Stimulated activated CD4-positive, alpha-beta T cell treated with anti-CD3 and anti-CD28 coated beads, Interleukin-2, amount 100 ng/mL, for 4 hours (primary cell): Measurements from ENCODE around the gene SPTSSA.
"Not testable (repeated sequence)": the region's sequence is repeated elsewhere in the genome, so short reads cannot be mapped to it uniquely, and the experiment has no call there.

Experiments used
- DNase-seq: peaks from one replicate; pipeline ENCODE4 v3.0.0-alpha.2; 2020; ENCODE audit warnings: low read depth

The SPTSSA gene

DNA sequence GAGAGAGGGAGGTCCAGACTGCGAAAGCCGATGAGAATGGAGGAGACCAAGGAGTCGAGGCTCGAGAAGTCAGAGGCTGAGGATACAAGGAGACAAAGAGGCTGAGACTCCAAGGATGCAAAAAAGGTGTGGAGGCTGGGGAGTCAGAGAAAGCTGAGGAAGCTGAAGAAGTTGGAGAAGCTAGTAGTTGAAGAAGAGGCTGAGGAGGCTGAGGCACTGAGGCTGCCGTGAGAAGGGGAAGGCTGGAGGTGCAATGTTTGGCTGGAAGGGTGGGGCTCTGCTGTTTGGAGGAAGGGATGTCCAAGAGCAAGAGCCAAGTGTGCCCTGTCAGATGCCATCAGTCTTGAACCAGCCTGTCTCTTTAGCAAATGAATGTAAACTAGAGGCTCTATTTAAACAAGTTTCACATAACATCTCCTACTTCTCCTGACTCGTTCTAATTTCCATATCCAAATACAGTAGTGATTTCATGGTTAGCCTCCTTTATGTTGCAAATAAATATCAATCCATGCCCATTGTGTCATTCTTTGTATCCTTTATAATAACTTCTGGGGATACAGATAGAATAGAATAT lies 10.8 kb upstream of the SPTSSA start:
- DNase-seq = no peak

GRCh38 chr14:34470319-34470718 lies 8.3 kb upstream of the SPTSSA start:
- no peak for DNase-seq

- no peak for DNase-seq
Measured at GRCh38 chr14:34466691-34467090, 4.7 kb upstream of the SPTSSA start.

DNA sequence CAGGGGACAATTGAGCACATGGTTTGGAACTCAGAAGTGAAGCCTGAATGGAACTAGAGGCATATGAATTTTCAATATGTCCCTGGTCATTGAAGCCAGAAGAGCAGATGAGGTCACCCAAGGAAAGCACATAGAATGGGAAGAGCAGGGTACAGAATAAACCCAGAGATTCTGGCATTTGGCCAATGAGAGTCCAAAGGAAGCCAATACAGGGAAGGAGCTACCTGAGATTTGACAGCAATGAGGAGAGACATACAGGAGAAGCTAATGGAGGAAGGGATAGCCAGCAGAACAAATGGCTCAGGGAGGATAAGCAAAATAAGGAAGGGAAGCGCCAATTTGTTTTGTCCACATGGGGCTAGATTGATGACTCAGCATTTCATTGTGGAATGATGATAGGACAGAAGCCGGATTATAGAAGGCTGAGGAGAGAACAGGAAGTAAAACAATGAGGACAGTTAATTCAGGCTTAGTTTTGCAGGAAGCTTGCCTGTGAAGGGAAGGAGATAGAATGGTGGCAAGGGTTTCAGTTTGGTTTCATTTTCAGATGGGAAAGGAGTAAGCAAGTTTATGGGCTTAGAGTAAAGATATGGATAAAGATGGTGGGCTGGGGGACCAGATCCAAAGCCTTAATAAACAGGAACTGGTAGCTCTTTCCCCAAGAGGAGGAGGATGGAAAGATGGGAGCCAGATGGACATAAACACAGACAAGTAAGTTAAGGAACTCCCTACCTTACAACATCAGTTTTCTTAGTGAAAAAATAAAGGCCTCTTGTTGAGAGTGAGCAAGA lies 3.2 kb upstream of the SPTSSA start:
- no peak for DNase-seq

- DNase-seq = no peak
Measured at GRCh38 chr14:34463598-34463961, 1.5 kb upstream of the SPTSSA start.

GRCh38 chr14:34461334-34462131 lies 507 bp downstream of the SPTSSA start:
- DNase-seq = no peak

DNA sequence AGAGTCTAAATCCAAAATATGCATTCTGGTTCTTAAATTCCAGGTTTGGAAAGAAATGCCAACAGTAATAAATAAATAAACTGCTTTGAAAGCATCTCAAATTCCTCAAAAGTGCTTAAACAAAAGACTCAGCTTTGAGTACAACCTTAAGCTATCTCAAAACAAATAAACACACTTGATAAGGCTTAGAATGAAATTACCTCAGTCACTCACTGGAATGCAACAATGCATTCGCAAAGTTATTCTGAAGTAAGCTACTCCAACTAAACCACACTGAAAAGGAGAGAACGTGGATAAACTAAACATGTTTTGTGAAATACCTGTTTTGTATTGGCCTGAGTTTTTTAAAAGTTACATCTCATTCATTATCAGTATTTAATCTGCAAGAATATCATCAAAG lies 1.2 kb downstream of the SPTSSA start:
- no peak for DNase-seq

DNA sequence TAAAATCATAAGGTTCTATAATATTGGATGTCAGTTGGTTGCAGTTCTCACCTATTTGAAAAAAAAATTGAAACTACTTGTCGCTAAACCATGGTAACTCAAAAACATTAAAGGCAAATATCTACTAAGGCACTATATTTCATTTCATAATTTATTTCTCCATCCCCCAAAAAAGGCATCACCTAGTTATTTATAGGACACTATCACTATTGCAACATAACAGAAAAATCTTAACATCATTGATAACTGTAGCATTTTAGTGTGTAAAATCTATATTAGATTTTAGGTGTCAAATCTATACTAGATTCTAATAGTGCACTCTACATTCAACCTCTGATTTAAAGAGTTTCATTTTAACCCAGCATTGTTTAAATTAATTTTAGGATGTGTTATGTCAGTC lies 1.7 kb downstream of the SPTSSA start:
- DNase-seq = no peak

DNA sequence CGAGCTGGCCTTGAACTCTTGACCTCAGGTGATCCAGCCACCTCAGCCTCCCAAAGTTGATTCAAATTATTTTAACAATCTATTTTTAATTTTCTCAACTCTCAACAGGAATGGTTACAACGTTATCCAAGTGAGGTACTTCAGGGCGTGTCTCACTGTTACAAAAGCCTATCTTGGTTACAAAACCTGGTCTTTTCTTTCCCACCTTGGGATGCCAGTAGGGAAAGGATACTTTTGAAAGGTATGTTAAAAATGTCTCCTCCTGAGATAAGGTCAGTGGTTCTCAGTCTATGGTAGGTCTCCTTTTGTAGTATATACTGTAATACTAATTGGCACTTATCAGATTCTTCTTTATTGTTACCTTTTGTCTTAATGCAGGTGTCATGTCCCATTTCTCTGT lies 4.9 kb downstream of the SPTSSA start:
- no peak for DNase-seq

GRCh38 chr14:34453226-34453625 lies 8.8 kb downstream of the SPTSSA start:
- no peak for DNase-seq

GRCh38 chr14:34452258-34452822 lies 9.7 kb downstream of the SPTSSA start:
- no peak for DNase-seq

- no peak for DNase-seq
Measured at GRCh38 chr14:34450958-34451357, 11.1 kb downstream of the SPTSSA start.

DNA sequence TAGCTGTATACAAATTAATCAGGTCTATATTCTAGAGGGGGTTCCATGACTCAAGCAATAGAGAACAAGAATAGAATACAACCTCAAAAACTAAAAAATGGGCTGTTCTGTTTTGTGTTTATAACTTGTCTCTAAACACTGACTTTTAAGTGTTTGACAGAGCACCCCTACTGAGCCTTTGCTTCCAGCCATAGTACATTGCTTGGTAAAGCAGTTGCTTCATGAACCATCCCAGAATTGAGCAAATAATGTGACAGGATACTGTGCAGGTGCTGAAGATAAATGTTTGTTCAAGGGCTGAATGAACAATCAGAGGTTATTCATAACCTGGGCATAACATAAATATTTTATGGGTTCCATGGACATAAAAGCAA lies 11.5 kb downstream of the SPTSSA start:
- no peak for DNase-seq

- no peak for DNase-seq
Measured at GRCh38 chr14:34449819-34450541, 12.1 kb downstream of the SPTSSA start.

DNA sequence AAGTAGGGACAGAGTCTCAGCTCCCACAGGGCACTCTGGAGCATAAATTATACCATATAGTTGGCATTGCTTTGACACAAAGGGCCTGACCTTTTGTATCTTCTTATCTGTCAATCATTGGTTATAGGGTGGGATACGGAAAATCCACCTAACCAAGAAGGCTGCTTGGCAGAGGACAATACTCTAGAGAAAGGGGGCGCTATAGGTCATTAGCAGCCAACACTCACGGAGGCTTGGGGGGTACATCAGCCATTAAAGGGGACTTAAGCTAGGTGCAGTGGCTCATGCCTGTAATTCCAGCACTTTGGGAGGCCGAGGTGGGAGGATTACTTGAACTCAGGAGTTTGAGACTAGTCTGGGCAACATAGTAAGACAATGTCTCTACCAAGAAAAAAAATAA lies 22.9 kb downstream of the SPTSSA start:
- no peak for DNase-seq

GRCh38 chr14:34438438-34438837 lies 23.6 kb downstream of the SPTSSA start:
- DNase-seq = no peak

DNA sequence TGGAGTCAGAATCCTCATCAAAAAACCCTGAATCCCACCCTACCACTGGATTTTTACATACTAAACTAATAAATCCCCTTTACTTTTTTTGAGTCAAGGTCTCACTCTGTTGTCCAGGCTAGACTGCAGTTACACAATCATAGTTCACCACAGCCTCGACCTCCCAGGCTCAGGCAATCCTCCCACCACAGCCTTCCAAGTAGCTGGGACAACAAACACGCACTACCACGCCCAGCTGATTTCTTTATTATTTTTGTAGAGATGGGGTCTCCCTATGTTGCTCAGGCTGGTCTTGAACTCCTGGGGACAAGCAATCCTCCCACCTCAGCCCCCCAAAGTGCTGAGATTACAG lies 24.3 kb downstream of the SPTSSA start:
- no peak for DNase-seq

DNA sequence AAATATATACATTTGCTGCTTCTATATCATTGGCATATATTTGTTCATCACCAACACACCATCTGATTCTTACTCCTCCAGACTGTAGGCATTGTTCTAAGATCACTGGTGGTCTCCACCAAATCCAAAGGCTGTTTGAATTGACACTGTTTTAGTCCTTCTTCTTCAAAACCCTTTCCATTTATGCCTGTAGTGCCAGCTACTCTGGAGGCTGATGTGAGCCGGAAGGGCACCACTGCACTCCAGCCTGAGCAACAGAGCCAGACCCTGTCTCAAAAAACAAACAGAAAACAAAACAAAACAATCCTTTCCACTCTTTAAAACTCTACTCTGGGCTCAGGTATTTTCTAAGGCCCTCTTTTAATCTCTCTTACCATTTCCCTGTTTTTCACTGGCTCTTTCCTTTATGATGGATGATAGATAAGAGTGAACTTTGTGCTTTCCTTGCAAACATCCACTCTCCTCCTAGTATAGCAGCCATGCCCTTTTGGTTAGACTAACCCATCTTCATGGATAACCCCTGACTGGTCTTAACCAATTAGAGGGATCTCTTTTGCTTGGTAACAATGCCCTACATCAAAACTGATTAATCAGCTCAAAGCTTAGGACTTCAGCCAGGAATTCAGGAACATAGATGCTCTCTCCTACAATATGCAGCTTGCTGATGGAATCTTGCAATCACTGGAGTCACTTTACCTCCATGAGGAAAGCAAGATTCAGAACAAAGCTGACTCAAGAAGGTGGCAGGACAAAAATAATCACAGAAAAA lies 24.9 kb downstream of the SPTSSA start:
- no peak for DNase-seq

GRCh38 chr14:34436118-34436905 lies 25.7 kb downstream of the SPTSSA start:
- DNase-seq = no peak

- no peak for DNase-seq
Measured at GRCh38 chr14:34433957-34434356, 28.1 kb downstream of the SPTSSA start.

GRCh38 chr14:34428102-34428466 lies 34.0 kb downstream of the SPTSSA start:
- not testable (repeated sequence) for DNase-seq
